ENCODE results near the gene DICER1.

DICER1 gene

DNA sequence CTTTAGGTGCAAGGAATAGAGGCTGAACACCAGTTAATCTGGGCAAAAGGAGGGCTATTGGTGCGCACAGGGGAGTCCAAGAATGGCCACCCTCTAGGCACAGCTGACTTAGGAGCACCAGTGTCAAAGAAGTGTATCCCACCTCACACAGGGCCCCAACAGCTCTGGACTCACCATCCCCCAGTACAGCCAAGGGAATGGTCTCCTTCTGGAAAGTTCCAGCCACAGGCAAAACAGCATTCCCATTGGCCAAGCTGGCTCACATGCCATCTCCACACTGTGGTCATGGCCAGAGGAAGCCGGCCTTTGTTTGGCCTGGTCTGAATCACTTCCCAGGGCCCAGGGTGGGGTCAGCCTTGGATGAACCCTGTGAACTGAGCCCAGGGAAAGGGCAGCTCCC, 120.1 kb downstream of the DICER1 start:
- no peak overlapping the region for H3K56ac ChIP-seq (ENCODE audit: low read length)
- no peak overlapping the region for H4K5ac ChIP-seq (ENCODE audit: low read length)
- H3K9ac ChIP-seq (ENCODE audit: low read length): no peak overlapping the region
- WGBS (ENCODE audit: extremely low coverage, insufficient coverage, low lambda C conversion rate): no CpG with 5 or more reads among the region's 2 CpGs
- no peak overlapping the region for H2BK15ac ChIP-seq (replicated peaks; ENCODE audit: low read depth)
- H3K36me3 ChIP-seq (ENCODE audit: control insufficient read depth, insufficient read depth, low read length): no peaks in the 10 kb centered on the region
- no peak overlapping the region for H3K4me3 ChIP-seq (ENCODE audit: low read length)
- H3K4me1 ChIP-seq (ENCODE audit: control insufficient read depth, low read depth, low read length): no peaks in the 10 kb centered on the region
- H3K79me1 ChIP-seq (ENCODE audit: low read length): no peaks in the 10 kb centered on the region
- H3K27me3 ChIP-seq (ENCODE audit: insufficient read depth, low read length, poor library complexity): no peaks in the 10 kb centered on the region
- H3K79me2 ChIP-seq (ENCODE audit: control insufficient read depth, insufficient read depth, low read length): no peaks in the 10 kb centered on the region
- H3K18ac ChIP-seq (ENCODE audit: low read length): no peak overlapping the region
- no peak overlapping the region for H3K23ac ChIP-seq (ENCODE audit: low read length)
- no peak overlapping the region for H3K27ac ChIP-seq (ENCODE audit: low read depth, low read length)
- no peak overlapping the region for H3K4ac ChIP-seq (ENCODE audit: low read depth, low read length)
- H2BK120ac ChIP-seq (ENCODE audit: low read depth, low read length): no peak overlapping the region
- no peak overlapping the region for H2AK5ac ChIP-seq (ENCODE audit: low read length)
- no peak for DNase-seq
- H3K4me2 ChIP-seq (ENCODE audit: low read length): no peak overlapping the region
- H4K8ac ChIP-seq (ENCODE audit: low read depth, low read length): no peak overlapping the region
- H2BK5ac ChIP-seq (ENCODE audit: low read length): no peak overlapping the region

Small RNA genes lying within 50 kb of the gene (small RNA-seq; reads per million reads assigned to genes)
- gene MIR3173 (ENCODE audit: insufficient read depth): 2.3 reads per million, percentile 28 among the genes with 10 or more reads in this experiment
